OCI-LY7 (cell line): ENCODE results near the gene LEAP2. TPM values are rescaled to one million over a fixed set of nuclear protein-coding genes. Genes with fewer than 3 reads are reported as not detected.
A peak's percentile ranks its signal among the peaks of the same experiment; 100 is the strongest.

Source experiments
- BruUV-seq: library from RNA; stranded (reverse); fragments of 400-500 nt; replicated peaks from 2 replicates; lab custom pipeline; 2021; lab: Mats Ljungman, UMichigan
- CTCF ChIA-PET: fragments of 300-600 bp; sonication (Branson Sonifier 250); formaldehyde crosslinking; loops from one replicate; lab custom pipeline; 2022; ENCODE audit warnings: antibody characterized with exemption; ENCODE audit not compliant: unreplicated experiment; lab: Charles Lee
- POLR2A ChIA-PET: fragments of 300-600 bp; sonication (Branson Sonifier 250); formaldehyde crosslinking; loops from one replicate; lab custom pipeline; 2022; ENCODE audit warnings: antibody characterized with exemption; lab: Charles Lee
- DNase-seq: peaks from one replicate; pipeline ENCODE4 v3.0.0-alpha.2; 2015; ENCODE audit warnings: low spot score
- H2AFZ ChIP-seq: fragments of 200-600 bp; sonication (generic), shearing (Covaris generic); 2 replicates; pipeline ENCODE4 v1.6.1; 2014; ENCODE audit warnings: mild to moderate bottlenecking, antibody characterized with exemption, low read length, moderate library complexity
- H3K27ac ChIP-seq: fragments of 200-600 bp; sonication (generic); 2 replicates; pipeline ENCODE4 v1.5.1; 2014; ENCODE audit warnings: mixed run types, low read depth, mild to moderate bottlenecking, moderate library complexity, low read length, inconsistent platforms; ENCODE audit not compliant: poor library complexity, severe bottlenecking
- H3K36me3 ChIP-seq: fragments of 200-600 bp; sonication (generic); 2 replicates; pipeline ENCODE4 v1.6.1; 2014; ENCODE audit warnings: mild to moderate bottlenecking, antibody characterized with exemption, low read length, moderate library complexity, mixed read lengths; ENCODE audit not compliant: insufficient read depth
- H3K4me1 ChIP-seq: fragments of 200-600 bp; sonication (generic); 2 replicates; pipeline ENCODE4 v1.5.1; 2014; ENCODE audit warnings: mild to moderate bottlenecking, low read length; ENCODE audit not compliant: insufficient read depth, poor library complexity, severe bottlenecking
- H3K4me2 ChIP-seq: fragments of 200-600 bp; sonication (generic); 2 replicates; pipeline ENCODE4 v1.6.1; 2014; ENCODE audit warnings: mild to moderate bottlenecking, low read length
- H3K4me3 ChIP-seq: fragments of 200-600 bp; sonication (generic); 2 replicates; pipeline ENCODE4 v1.5.1; 2014; ENCODE audit warnings: mild to moderate bottlenecking, low read depth, low read length; ENCODE audit not compliant: poor library complexity, severe bottlenecking
- H3K79me2 ChIP-seq: fragments of 200-600 bp; sonication (generic); 2 replicates; pipeline ENCODE4 v1.6.1; 2016; ENCODE audit warnings: low read depth, mild to moderate bottlenecking, low read length, moderate library complexity, mixed read lengths; ENCODE audit not compliant: insufficient read depth
- H3K9me2 ChIP-seq: fragments of 200-600 bp; sonication (generic); 2 replicates; pipeline ENCODE4 v1.6.1; 2016; ENCODE audit warnings: mild to moderate bottlenecking, low read length, mixed read lengths; ENCODE audit not compliant: insufficient read depth
- H3K9me3 ChIP-seq: fragments of 200-600 bp; sonication (generic); 2 replicates; pipeline ENCODE4 v1.6.1; 2014; ENCODE audit warnings: mild to moderate bottlenecking, mixed run types, low read length, mixed read lengths
- H4K20me1 ChIP-seq: fragments of 200-600 bp; sonication (generic); 2 replicates; pipeline ENCODE4 v1.6.1; 2014; ENCODE audit warnings: mild to moderate bottlenecking, antibody characterized with exemption, low read length, moderate library complexity, mixed read lengths; ENCODE audit not compliant: insufficient read depth
- CTCF ChIP-seq: fragments of 200-600 bp; sonication (generic); conservative IDR thresholded peaks from 2 replicates; pipeline ENCODE4 v1.5.1; 2014; ENCODE audit warnings: mild to moderate bottlenecking, antibody characterized with exemption, low read length, moderate library complexity, mixed read lengths
- EZH2phosphoT487 ChIP-seq: fragments of 200-600 bp; sonication (generic); IDR thresholded peaks from 2 replicates; pipeline ENCODE4 v1.6.1; 2018; ENCODE audit warnings: low read depth, borderline replicate concordance, mild to moderate bottlenecking, mixed run types, antibody characterized with exemption, low read length, moderate library complexity, mixed read lengths
- intact Hi-C: fragments of 100-400 bp; cut with micrococcal nuclease; formaldehyde crosslinking; loops from one replicate; pipeline ENCODE4 v1.10.0; 2022; ENCODE audit not compliant: unreplicated experiment
- total RNA-seq, 2 experiments: library from RNA; depleted of rRNA in 1 of 2; stranded (reverse); fragments of >200 nt in 1 of 2; shearing (Covaris generic) in 1 of 2; gene quantifications; 2 replicates each; pipeline ENCODE4 v1.2.3, GENCODE V29; 2014 to 2022

LEAP2 gene
- total RNA-seq, 2 experiments from 2014 or later = 4.4 to 5.6 TPM

- ChIA-PET CTCF (no interaction called here), POLR2A (interaction anchor here (0.6 to 2.7 kb wide), 6 partner anchors 10 to 508 kb away, joined by 3 to 10 read pairs (median 4); no protein-coding TSS in a partner anchor)
- intact Hi-C loops = no loop called here
- no peaks in the 10 kb centered on the region for H3K9me3 ChIP-seq
- TF ChIP-seq CTCF = no peak
- no peak for TF ChIP-seq EZH2phosphoT487
- peaks cover 5% of the 10 kb centered on the region for H3K4me1 ChIP-seq
- H3K9me2 ChIP-seq = no peaks in the 10 kb centered on the region
- BruUV-seq = no TSS peak
- no peak overlapping the region for H3K27ac ChIP-seq
- H3K4me2 ChIP-seq = no peak overlapping the region
- no peaks in the 10 kb centered on the region for H3K79me2 ChIP-seq
- no peak for DNase-seq
- H2AFZ ChIP-seq = no peak overlapping the region
- H3K4me3 ChIP-seq = no peak overlapping the region
- H4K20me1 ChIP-seq = no peaks in the 10 kb centered on the region
- H3K36me3 ChIP-seq = peaks cover 88% of the 10 kb centered on the region
These were observed 17.3 kb downstream of the LEAP2 start for GRCh38 chr5:132890817-132891216.

DNA sequence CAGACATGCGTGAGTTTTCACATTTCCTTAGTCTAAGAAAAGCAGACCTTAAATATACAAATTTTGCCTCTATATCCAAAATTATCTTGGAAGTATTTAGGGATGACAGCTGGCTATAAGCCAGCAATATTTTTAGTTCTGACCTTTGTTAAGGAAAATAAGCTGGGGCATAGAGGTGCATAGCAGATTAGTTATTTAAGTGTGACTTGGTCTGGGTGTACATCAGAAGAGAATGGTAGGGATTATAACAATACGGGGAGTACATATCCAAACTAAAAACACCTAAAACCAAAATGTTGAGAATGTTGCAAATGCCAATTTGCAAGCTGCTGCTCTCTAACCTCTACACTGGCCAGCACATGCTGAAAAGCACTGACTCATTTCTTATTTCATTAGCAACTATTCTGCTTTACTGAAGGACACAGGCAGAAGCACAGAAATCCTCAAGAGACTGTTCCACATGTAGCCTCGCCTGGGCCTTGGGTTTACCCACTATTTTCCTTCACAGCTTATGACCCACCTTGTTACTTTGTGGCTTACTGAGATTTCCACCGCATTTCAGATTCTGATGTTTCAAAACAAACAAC is 22.3 kb downstream of the LEAP2 start:
- TF ChIP-seq CTCF (no peak), EZH2phosphoT487 (no peak)
- peaks cover 85% of the 10 kb centered on the region for H3K36me3 ChIP-seq
- POLR2A ChIA-PET = interaction anchor here (0.9 to 2.2 kb wide), 4 partner anchors 9 to 26 kb away, joined by 3 to 11 read pairs (median 3); no protein-coding TSS in a partner anchor
- intact Hi-C loops = no loop called here
- H3K9me2 ChIP-seq = no peaks in the 10 kb centered on the region
- H3K27ac ChIP-seq = no peak overlapping the region
- H3K79me2 ChIP-seq = peaks cover 11% of the 10 kb centered on the region; the same call in 1 of the 2 replicates
- no peaks in the 10 kb centered on the region for H4K20me1 ChIP-seq
- no peak overlapping the region for H3K4me2 ChIP-seq
- H3K4me1 ChIP-seq = peaks cover 10% of the 10 kb centered on the region
- no peak for DNase-seq
- CTCF ChIA-PET = no interaction called here
- BruUV-seq = no TSS peak
- no peaks in the 10 kb centered on the region for H3K9me3 ChIP-seq
- no peak overlapping the region for H3K4me3 ChIP-seq
- H2AFZ ChIP-seq = no peak overlapping the region

DNA sequence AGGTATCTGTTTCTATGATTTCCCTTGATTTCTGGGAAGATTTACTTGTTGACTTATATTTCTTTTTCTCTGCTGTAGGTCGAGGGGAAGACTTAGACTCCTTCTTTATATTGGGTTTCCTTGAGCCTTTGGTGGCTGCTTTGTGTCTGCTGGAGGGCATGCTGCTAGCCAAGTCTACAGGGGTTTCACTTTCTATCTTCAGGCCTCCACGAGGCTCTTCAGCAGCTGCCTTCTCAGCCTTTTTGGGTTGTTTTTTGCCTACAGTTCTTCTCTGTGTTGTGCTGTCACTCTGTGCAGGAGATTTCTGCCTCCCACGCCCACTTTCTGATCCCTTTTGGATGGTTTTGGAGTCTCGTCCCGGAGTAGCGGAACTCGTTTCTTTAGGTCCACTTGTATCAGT is 23.2 kb downstream of the LEAP2 start:
- ChIA-PET CTCF (no interaction called here), POLR2A (no interaction called here)
- Histone ChIP-seq H4K20me1 (no peaks in the 10 kb centered on the region), H3K36me3 (peaks cover 82% of the 10 kb centered on the region), H3K4me2 (no peak overlapping the region), H3K9me2 (no peaks in the 10 kb centered on the region), H3K9me3 (no peaks in the 10 kb centered on the region), H3K4me1 (peaks cover 19% of the 10 kb centered on the region), H3K4me3 (no peak overlapping the region), H2AFZ (no peak overlapping the region), H3K27ac (no peak overlapping the region), H3K79me2 (peaks cover 12% of the 10 kb centered on the region; the same call in 1 of the 2 replicates)
- no peak for TF ChIP-seq EZH2phosphoT487
- no peak for TF ChIP-seq CTCF
- TSS peak; percentile 30 for BruUV-seq
- no peak for DNase-seq
- intact Hi-C loops = no loop called here
